Endothelial cell (in vitro differentiated cells): ENCODE measurements around the gene FCHO2. TPM values are rescaled to one million over a fixed set of nuclear protein-coding genes. Genes with fewer than 3 reads are reported as not detected.

Source experiments
- DNase-seq: peaks from one replicate; pipeline ENCODE4 v3.0.0; 2021; ENCODE audit warnings: low spot score
- H3K27ac Mint-ChIP-seq: one replicate; pipeline ENCODE4 v1.8.0; 2021; ENCODE audit warnings: mixed read lengths, inconsistent platforms; ENCODE audit not compliant: unreplicated experiment
- H3K27me3 Mint-ChIP-seq: one replicate; pipeline ENCODE4 v1.8.0; 2021; ENCODE audit warnings: mild to moderate bottlenecking, moderate library complexity, mixed read lengths, inconsistent platforms; ENCODE audit not compliant: unreplicated experiment
- H3K36me3 Mint-ChIP-seq: one replicate; pipeline ENCODE4 v1.8.0; 2021; ENCODE audit warnings: mild to moderate bottlenecking, low read depth, mixed read lengths, inconsistent platforms; ENCODE audit not compliant: unreplicated experiment
- H3K4me1 Mint-ChIP-seq: one replicate; pipeline ENCODE4 v1.8.0; 2021; ENCODE audit warnings: mild to moderate bottlenecking, mixed read lengths, inconsistent platforms; ENCODE audit not compliant: unreplicated experiment
- H3K4me3 Mint-ChIP-seq: one replicate; pipeline ENCODE4 v1.8.0; 2021; ENCODE audit warnings: mild to moderate bottlenecking, mixed read lengths, inconsistent platforms; ENCODE audit not compliant: unreplicated experiment
- H3K9me3 Mint-ChIP-seq: one replicate; pipeline ENCODE4 v1.8.0; 2021; ENCODE audit warnings: mixed read lengths, inconsistent platforms; ENCODE audit not compliant: unreplicated experiment
- CTCF ChIP-seq: fragments of 200-600 bp; sonication (generic); IDR thresholded peaks from one replicate; pipeline ENCODE4 v1.5.0; 2021; ENCODE audit warnings: antibody characterized with exemption; ENCODE audit not compliant: unreplicated experiment
- total RNA-seq: library from RNA; stranded (reverse); fragmentation: NEBNext Ultra II Directional; extraction: Animal tissue kit (Norgen Biotek cat#: 25700); gene quantifications from one replicate; pipeline ENCODE4 v1.2.1, GENCODE V29; 2021; ENCODE audit not compliant: unreplicated experiment

FCHO2 gene
- total RNA-seq, 1 donor from 2014 or later: 41.9 TPM

- Mint-ChIP-seq H3K27ac (no peak overlapping the region), H3K4me3 (no peak overlapping the region), H3K9me3 (no peaks in the 10 kb centered on the region), H3K27me3 (no peaks in the 10 kb centered on the region), H3K36me3 (no peaks in the 10 kb centered on the region), H3K4me1 (no peaks in the 10 kb centered on the region)
- TF ChIP-seq CTCF: no peak
- no peak for DNase-seq
These were observed 156.5 kb downstream of the FCHO2 start for GRCh38 chr5:73112359-73112758.

- H3K4me3 Mint-ChIP-seq: no peak overlapping the region
- no peaks in the 10 kb centered on the region for H3K9me3 Mint-ChIP-seq
- H3K36me3 Mint-ChIP-seq: no peaks in the 10 kb centered on the region
- H3K4me1 Mint-ChIP-seq: no peaks in the 10 kb centered on the region
- H3K27me3 Mint-ChIP-seq: peaks cover 8% of the 10 kb centered on the region
- no peak for TF ChIP-seq CTCF
- no peak for DNase-seq
- H3K27ac Mint-ChIP-seq: no peak overlapping the region
These were observed 158.3 kb downstream of the FCHO2 start for GRCh38 chr5:73114044-73114688.

- Mint-ChIP-seq H3K36me3 (no peaks in the 10 kb centered on the region), H3K27ac (no peak overlapping the region), H3K9me3 (no peaks in the 10 kb centered on the region), H3K27me3 (peaks cover 8% of the 10 kb centered on the region), H3K4me1 (peaks cover 3% of the 10 kb centered on the region), H3K4me3 (no peak overlapping the region)
- no peak for DNase-seq
- no peak for TF ChIP-seq CTCF
These were observed 159.7 kb downstream of the FCHO2 start for GRCh38 chr5:73115399-73116051.

GRCh38 chr5:73116506-73116905, 160.7 kb downstream of the FCHO2 start:
- no peak for TF ChIP-seq CTCF
- Mint-ChIP-seq H3K27ac (no peak overlapping the region), H3K9me3 (no peaks in the 10 kb centered on the region), H3K4me3 (no peak overlapping the region), H3K36me3 (peaks cover 4% of the 10 kb centered on the region), H3K27me3 (peaks cover 12% of the 10 kb centered on the region), H3K4me1 (peaks cover 7% of the 10 kb centered on the region)
- no peak for DNase-seq

- Mint-ChIP-seq H3K36me3 (peaks cover 4% of the 10 kb centered on the region), H3K9me3 (no peaks in the 10 kb centered on the region), H3K27ac (no peak overlapping the region), H3K4me1 (peaks cover 7% of the 10 kb centered on the region), H3K4me3 (no peak overlapping the region), H3K27me3 (peaks cover 12% of the 10 kb centered on the region)
- no peak for TF ChIP-seq CTCF
- no peak for DNase-seq
These were observed 161.4 kb downstream of the FCHO2 start for GRCh38 chr5:73117088-73117740.
